DND-41 (cell line): Measurements from ENCODE around the gene IQSEC1.

ENCODE experiments used
- ATAC-seq: fragments of 200-7000 bp; cut with Tn5 transposase; 3 replicates; pipeline ENCODE4 v1.9.1; 2021; ENCODE audit warnings: low read depth; ENCODE audit not compliant: insufficient read depth
- DNase-seq: peaks from one replicate; pipeline ENCODE4 v3.0.0-alpha.2; 2020
- H2AFZ ChIP-seq: 2 replicates; pipeline ENCODE4 v1.6.0; 2012; ENCODE audit warnings: low read depth, low read length
- H3K27ac ChIP-seq: 2 replicates; pipeline ENCODE4 v1.5.1; 2012; ENCODE audit warnings: low read length, inconsistent platforms
- H3K27me3 ChIP-seq: fragments of 200-600 bp; sonication (generic); 2 replicates; pipeline ENCODE4 v1.6.0; 2012; ENCODE audit warnings: low read length, mild to moderate bottlenecking, inconsistent platforms; ENCODE audit not compliant: insufficient read depth, poor library complexity
- H3K36me3 ChIP-seq: 2 replicates; pipeline ENCODE4 v1.5.1; 2012; ENCODE audit warnings: low read length, inconsistent platforms; ENCODE audit not compliant: insufficient read depth
- H3K4me1 ChIP-seq: 2 replicates; pipeline ENCODE4 v1.5.1; 2012; ENCODE audit warnings: mild to moderate bottlenecking, low read length; ENCODE audit not compliant: insufficient read depth
- H3K4me2 ChIP-seq: 2 replicates; pipeline ENCODE4 v1.6.0; 2012; ENCODE audit warnings: mild to moderate bottlenecking, moderate library complexity, low read length, inconsistent platforms; ENCODE audit not compliant: insufficient read depth
- H3K4me3 ChIP-seq, 2 experiments: fragments of 200-600 bp in 1 of 2; shearing (Covaris generic) in 1 of 2; 2 replicates each; pipeline ENCODE4 v1.5.1; 2012 to 2016; ENCODE audit warnings: inconsistent platforms in 2 of 2, low read length in 2 of 2, mild to moderate bottlenecking in 2 of 2, low read depth in 1 of 2, moderate library complexity in 1 of 2
- H3K79me2 ChIP-seq: 2 replicates; pipeline ENCODE4 v1.6.0; 2012; ENCODE audit warnings: low read length, inconsistent platforms; ENCODE audit not compliant: insufficient read depth
- H3K9ac ChIP-seq: 2 replicates; pipeline ENCODE4 v1.6.0; 2012; ENCODE audit warnings: low read depth, mild to moderate bottlenecking, inconsistent platforms, low read length, moderate library complexity
- H3K9me3 ChIP-seq: 2 replicates; pipeline ENCODE4 v1.5.1; 2012; ENCODE audit warnings: low read length, moderate library complexity, mild to moderate bottlenecking, inconsistent platforms; ENCODE audit not compliant: insufficient read depth, severe bottlenecking
- H4K20me1 ChIP-seq: 2 replicates; pipeline ENCODE4 v1.6.0; 2012; ENCODE audit warnings: low read length; ENCODE audit not compliant: insufficient read depth
- EZH2 ChIP-seq: IDR thresholded peaks from 3 replicates; pipeline ENCODE4 v1.6.1; 2012; ENCODE audit warnings: borderline replicate concordance, low read depth, mild to moderate bottlenecking, moderate library complexity, low read length, inconsistent platforms; ENCODE audit not compliant: severe bottlenecking
- TF ChIP-seq, protein P1 (sequence below): IDR thresholded peaks from 2 replicates; pipeline ENCODE4 v1.5.1; 2012; ENCODE audit warnings: borderline replicate concordance, low read length, moderate library complexity, mild to moderate bottlenecking; ENCODE audit not compliant: poor library complexity, severe bottlenecking; ENCODE audit errors: extremely low read depth

Gene IQSEC1

GRCh38 chr3:13079051-13079450 lies 5.8 kb upstream of the IQSEC1 start:
- Histone ChIP-seq H3K79me2 (no peaks in the 10 kb centered on the region), H3K4me2 (0 out of 2 replicates have a peak overlapping the region, but pooled peaks have one; percentile 45)
- DNase-seq, result peak; percentile 57

DNA sequence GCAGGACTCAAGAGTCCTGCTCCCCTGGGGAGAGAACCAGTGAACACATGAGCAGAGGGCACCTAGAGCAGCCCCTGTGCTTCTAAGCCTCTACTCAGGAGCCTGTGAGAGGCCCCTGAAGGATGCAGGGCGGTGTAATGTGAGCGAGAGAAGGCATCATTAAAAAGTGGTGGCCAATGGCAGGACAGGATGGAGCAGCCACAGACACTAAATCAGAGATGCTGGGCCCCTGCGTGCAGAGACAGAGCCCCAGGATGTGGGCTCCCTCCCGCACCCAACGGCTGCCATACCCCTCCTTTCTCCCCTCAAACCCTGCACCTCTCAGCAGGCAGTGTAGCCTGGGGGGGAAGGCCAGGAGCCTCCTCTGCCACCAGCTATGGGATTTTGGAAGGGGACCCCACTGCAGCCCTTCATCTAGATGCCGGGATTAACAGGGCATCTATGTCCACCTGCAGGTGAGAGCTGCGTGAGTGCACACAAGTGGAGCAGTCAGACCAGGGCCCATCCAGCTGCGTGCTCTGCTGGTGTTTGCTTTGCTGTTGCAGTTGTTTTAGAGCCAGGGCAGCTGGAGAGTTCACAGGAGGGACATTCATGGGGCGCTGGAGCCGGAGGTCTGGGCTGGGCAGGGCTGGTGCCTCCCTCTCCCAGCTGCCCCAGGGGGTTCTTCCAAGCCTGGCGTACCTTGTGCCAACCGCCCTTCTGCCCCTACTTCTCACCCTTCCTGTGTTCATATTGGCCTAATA lies 5.1 kb upstream of the IQSEC1 start:
- Histone ChIP-seq H2AFZ (no peak overlapping the region), H3K4me2 (peak overlapping the region; percentile 45), H3K27me3 (no peaks in the 10 kb centered on the region), H3K4me3 (no peak overlapping the region; a peak in 1 of 4 replicates), H3K79me2 (no peaks in the 10 kb centered on the region), H4K20me1 (no peaks in the 10 kb centered on the region), H3K27ac (peak overlapping the region; percentile 90), H3K36me3 (no peaks in the 10 kb centered on the region), H3K9ac (peak overlapping the region; percentile 52), H3K4me1 (peaks cover 45% of the 10 kb centered on the region), H3K9me3 (no peaks in the 10 kb centered on the region)
- peak; percentile 86 for ATAC-seq
- no peak for TF ChIP-seq EZH2
- TF ChIP-seq, protein P1, sequence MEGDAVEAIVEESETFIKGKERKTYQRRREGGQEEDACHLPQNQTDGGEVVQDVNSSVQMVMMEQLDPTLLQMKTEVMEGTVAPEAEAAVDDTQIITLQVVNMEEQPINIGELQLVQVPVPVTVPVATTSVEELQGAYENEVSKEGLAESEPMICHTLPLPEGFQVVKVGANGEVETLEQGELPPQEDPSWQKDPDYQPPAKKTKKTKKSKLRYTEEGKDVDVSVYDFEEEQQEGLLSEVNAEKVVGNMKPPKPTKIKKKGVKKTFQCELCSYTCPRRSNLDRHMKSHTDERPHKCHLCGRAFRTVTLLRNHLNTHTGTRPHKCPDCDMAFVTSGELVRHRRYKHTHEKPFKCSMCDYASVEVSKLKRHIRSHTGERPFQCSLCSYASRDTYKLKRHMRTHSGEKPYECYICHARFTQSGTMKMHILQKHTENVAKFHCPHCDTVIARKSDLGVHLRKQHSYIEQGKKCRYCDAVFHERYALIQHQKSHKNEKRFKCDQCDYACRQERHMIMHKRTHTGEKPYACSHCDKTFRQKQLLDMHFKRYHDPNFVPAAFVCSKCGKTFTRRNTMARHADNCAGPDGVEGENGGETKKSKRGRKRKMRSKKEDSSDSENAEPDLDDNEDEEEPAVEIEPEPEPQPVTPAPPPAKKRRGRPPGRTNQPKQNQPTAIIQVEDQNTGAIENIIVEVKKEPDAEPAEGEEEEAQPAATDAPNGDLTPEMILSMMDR, result no peak
- DNase-seq, result peak; percentile 89

More at GRCh38 chr3:13079051-13079450, 5.8 kb upstream of the IQSEC1 start:
- peak overlapping the region; percentile 52 for H3K9ac ChIP-seq
- H3K27me3 ChIP-seq, result no peaks in the 10 kb centered on the region
- H3K4me1 ChIP-seq, result peaks cover 45% of the 10 kb centered on the region
- H3K4me3 ChIP-seq, result no peak overlapping the region
- TF ChIP-seq, protein P1, result no peak
- no peak for TF ChIP-seq EZH2
- ATAC-seq, result peak; percentile 28; the same call in 2 of the 3 replicates
- H2AFZ ChIP-seq, result no peak overlapping the region
- H3K36me3 ChIP-seq, result no peaks in the 10 kb centered on the region
- H3K27ac ChIP-seq, result peak overlapping the region; percentile 90
- no peaks in the 10 kb centered on the region for H3K9me3 ChIP-seq
- H4K20me1 ChIP-seq, result no peaks in the 10 kb centered on the region

DNA sequence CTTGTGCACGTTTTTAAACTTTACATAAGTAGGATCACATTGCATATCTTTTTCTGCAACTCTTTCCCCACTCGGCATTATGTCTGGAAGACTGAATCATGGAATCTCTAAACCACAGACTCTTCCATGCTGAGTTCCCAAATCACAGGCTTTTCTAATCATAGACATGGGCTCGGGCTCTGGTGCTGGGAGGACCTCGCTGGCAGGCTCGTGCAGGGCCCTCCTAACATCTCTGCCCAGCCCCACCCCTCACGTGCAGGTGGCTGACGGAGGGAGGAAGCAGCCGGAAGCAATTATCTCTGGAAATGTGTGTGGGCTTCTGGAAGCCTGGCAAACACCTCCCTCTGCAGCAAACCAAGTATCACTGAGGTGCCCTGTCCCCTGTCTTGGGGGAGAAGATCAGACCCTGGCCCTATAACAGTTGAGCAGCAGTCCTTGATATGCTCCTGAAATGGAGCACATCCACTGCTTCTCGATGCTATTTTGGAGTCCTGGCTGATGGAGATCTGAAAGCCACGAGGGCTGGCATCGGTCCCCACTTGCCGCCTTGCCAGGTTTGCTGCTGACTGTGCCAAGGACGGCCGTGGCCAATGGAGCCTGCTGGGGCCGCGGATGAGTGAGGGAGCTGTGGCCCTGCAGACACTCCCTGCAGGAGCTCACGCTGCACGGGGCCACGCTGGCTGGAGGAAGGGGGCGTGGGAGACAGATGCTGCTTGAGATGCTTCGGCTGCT lies 4.4 kb upstream of the IQSEC1 start:
- Histone ChIP-seq H4K20me1 (no peaks in the 10 kb centered on the region), H3K79me2 (no peaks in the 10 kb centered on the region), H3K4me3 (0 out of 4 replicates have a peak overlapping the region, but pooled peaks of 1 of the 2 experiments have one; percentile 21), H3K9me3 (no peaks in the 10 kb centered on the region), H2AFZ (0 out of 2 replicates have a peak overlapping the region, but pooled peaks have one; percentile 21), H3K27me3 (no peaks in the 10 kb centered on the region), H3K36me3 (no peaks in the 10 kb centered on the region), H3K9ac (peak overlapping the region; percentile 52), H3K4me1 (peaks cover 48% of the 10 kb centered on the region), H3K4me2 (peak overlapping the region; percentile 45), H3K27ac (peak overlapping the region; percentile 90)
- ATAC-seq (peak; percentile 54), DNase-seq (peak; percentile 81)
- TF ChIP-seq EZH2, result no peak
- TF ChIP-seq, protein P1, result peak; percentile 40
